HG03354 (cell line): ENCODE measurements around the gene PDE9A.
"Not testable (repeated sequence)": the region's sequence is repeated elsewhere in the genome, so short reads cannot be mapped to it uniquely, and the experiment has no call there.

Source experiments
- ATAC-seq: cut with Tn5 transposase; IDR thresholded peaks from one replicate; pipeline ENCODE4 v1.9.1; 2021; ENCODE audit warnings: mild to moderate bottlenecking; ENCODE audit not compliant: unreplicated experiment, poor library complexity, severe bottlenecking

PDE9A gene

GRCh38 chr21:42781150-42781970 lies 127.9 kb downstream of the PDE9A start:
- no peak for ATAC-seq

- no peak for ATAC-seq
Measured at GRCh38 chr21:42781971-42782722, 128.7 kb downstream of the PDE9A start.

- no peak for ATAC-seq
Measured at GRCh38 chr21:42782723-42783242, 129.4 kb downstream of the PDE9A start.

GRCh38 chr21:42784276-42784675 lies 130.9 kb downstream of the PDE9A start:
- no peak for ATAC-seq

- no peak for ATAC-seq
Measured at GRCh38 chr21:42784896-42785451, 131.6 kb downstream of the PDE9A start.

GRCh38 chr21:42785666-42786427 lies 132.4 kb downstream of the PDE9A start:
- no peak for ATAC-seq

- no peak for ATAC-seq
Measured at GRCh38 chr21:42786884-42787283, 133.5 kb downstream of the PDE9A start.

GRCh38 chr21:42787613-42788012 lies 134.2 kb downstream of the PDE9A start:
- no peak for ATAC-seq

- no peak for ATAC-seq
Measured at GRCh38 chr21:42790520-42791065, 137.2 kb downstream of the PDE9A start.

GRCh38 chr21:42793774-42794173 lies 140.4 kb downstream of the PDE9A start:
- no peak for ATAC-seq

- ATAC-seq: no peak
Measured at GRCh38 chr21:42794551-42794950, 141.1 kb downstream of the PDE9A start.

GRCh38 chr21:42796327-42797062 lies 143.1 kb downstream of the PDE9A start:
- ATAC-seq: no peak

- ATAC-seq: no peak
Measured at GRCh38 chr21:42797522-42797921, 144.1 kb downstream of the PDE9A start.

- no peak for ATAC-seq
Measured at GRCh38 chr21:42798106-42798505, 144.7 kb downstream of the PDE9A start.

GRCh38 chr21:42799516-42799915 lies 146.1 kb downstream of the PDE9A start:
- ATAC-seq: no peak

- no peak for ATAC-seq
Measured at GRCh38 chr21:42799948-42800347, 146.5 kb downstream of the PDE9A start.

- not testable (repeated sequence) for ATAC-seq
Measured at GRCh38 chr21:42801616-42802015, 148.2 kb downstream of the PDE9A start.

- ATAC-seq: no peak
Measured at GRCh38 chr21:42806509-42807140, 153.2 kb downstream of the PDE9A start.
